RPMI8226 (cell line): ENCODE data around the gene NPEPPS.

ENCODE experiments used
- DNase-seq: peaks from one replicate; pipeline ENCODE4 v3.0.0-alpha.2; 2015

Gene NPEPPS

GRCh38 chr17:47669081-47669480 lies 138.2 kb downstream of the NPEPPS start:
- DNase-seq = no peak

- DNase-seq = no peak
These were observed 139.2 kb downstream of the NPEPPS start for GRCh38 chr17:47670064-47670463.
